Loucy (cell line): ENCODE results near the gene CYP24A1.
A peak's percentile ranks its signal among the peaks of the same experiment; 100 is the strongest.

Experiments used
- H2AFZ ChIP-seq: fragments of 200-600 bp; sonication (generic); 2 replicates; pipeline ENCODE4 v1.6.0; 2016; ENCODE audit warnings: antibody characterized with exemption, mild to moderate bottlenecking, low read length, moderate library complexity
- H3F3A ChIP-seq: fragments of 200-600 bp; 2 replicates; pipeline ENCODE4 v1.6.0; 2016; ENCODE audit warnings: antibody characterized with exemption, low read depth, mild to moderate bottlenecking
- H3K27me3 ChIP-seq: fragments of 200-600 bp; sonication (generic); 2 replicates; pipeline ENCODE4 v1.6.1; 2014; ENCODE audit warnings: low read length, mild to moderate bottlenecking; ENCODE audit not compliant: insufficient read depth, poor library complexity, severe bottlenecking
- H3K36me3 ChIP-seq: fragments of 200-600 bp; sonication (generic); 2 replicates; pipeline ENCODE4 v1.6.1; 2016; ENCODE audit warnings: low read length; ENCODE audit not compliant: insufficient read depth
- H3K4me1 ChIP-seq: fragments of 200-600 bp; sonication (generic); 2 replicates; pipeline ENCODE4 v1.5.1; 2014; ENCODE audit warnings: low read length, mild to moderate bottlenecking; ENCODE audit not compliant: insufficient read depth, poor library complexity, severe bottlenecking
- H3K4me2 ChIP-seq: fragments of 200-600 bp; sonication (generic); 2 replicates; pipeline ENCODE4 v1.6.0; 2014; ENCODE audit warnings: antibody characterized with exemption, low read length, low read depth, mild to moderate bottlenecking; ENCODE audit not compliant: poor library complexity, severe bottlenecking
- H3K4me3 ChIP-seq: fragments of 200-600 bp; sonication (generic); 2 replicates; pipeline ENCODE4 v1.5.1; 2014; ENCODE audit warnings: low read length, mild to moderate bottlenecking, mixed read lengths; ENCODE audit not compliant: poor library complexity, severe bottlenecking
- H3K79me2 ChIP-seq: fragments of 200-600 bp; sonication (generic); 2 replicates; pipeline ENCODE4 v1.6.1; 2014; ENCODE audit warnings: low read length; ENCODE audit not compliant: insufficient read depth
- H3K9ac ChIP-seq: fragments of 200-600 bp; sonication (generic); 2 replicates; pipeline ENCODE4 v1.6.0; 2014; ENCODE audit warnings: mild to moderate bottlenecking, low read depth, low read length, moderate library complexity; ENCODE audit not compliant: poor library complexity, severe bottlenecking
- H3K9me2 ChIP-seq: fragments of 200-600 bp; sonication (generic); replicated peaks from 2 replicates; pipeline ENCODE4 v1.6.1; 2016; ENCODE audit warnings: low read depth, low read length, mixed read lengths
- H3K9me3 ChIP-seq: fragments of 200-600 bp; sonication (generic); 2 replicates; pipeline ENCODE4 v1.6.1; 2014; ENCODE audit warnings: mild to moderate bottlenecking, antibody characterized with exemption, low read length, low read depth; ENCODE audit not compliant: insufficient read depth
- H4K20me1 ChIP-seq: fragments of 200-600 bp; sonication (generic); 2 replicates; pipeline ENCODE4 v1.6.0; 2014; ENCODE audit warnings: antibody characterized with exemption, low read length, mild to moderate bottlenecking; ENCODE audit not compliant: insufficient read depth, poor library complexity, severe bottlenecking
- EZH2phosphoT487 ChIP-seq: fragments of 200-600 bp; IDR thresholded peaks from 2 replicates; pipeline ENCODE4 v1.6.1; 2018; ENCODE audit warnings: antibody characterized with exemption, mild to moderate bottlenecking, moderate library complexity, borderline replicate concordance
- TF ChIP-seq, protein P1 (sequence below): fragments of 200-600 bp; sonication (generic); conservative IDR thresholded peaks from 2 replicates; pipeline ENCODE4 v1.5.1; 2014; ENCODE audit warnings: mild to moderate bottlenecking, antibody characterized with exemption, low read length

The CYP24A1 gene

DNA sequence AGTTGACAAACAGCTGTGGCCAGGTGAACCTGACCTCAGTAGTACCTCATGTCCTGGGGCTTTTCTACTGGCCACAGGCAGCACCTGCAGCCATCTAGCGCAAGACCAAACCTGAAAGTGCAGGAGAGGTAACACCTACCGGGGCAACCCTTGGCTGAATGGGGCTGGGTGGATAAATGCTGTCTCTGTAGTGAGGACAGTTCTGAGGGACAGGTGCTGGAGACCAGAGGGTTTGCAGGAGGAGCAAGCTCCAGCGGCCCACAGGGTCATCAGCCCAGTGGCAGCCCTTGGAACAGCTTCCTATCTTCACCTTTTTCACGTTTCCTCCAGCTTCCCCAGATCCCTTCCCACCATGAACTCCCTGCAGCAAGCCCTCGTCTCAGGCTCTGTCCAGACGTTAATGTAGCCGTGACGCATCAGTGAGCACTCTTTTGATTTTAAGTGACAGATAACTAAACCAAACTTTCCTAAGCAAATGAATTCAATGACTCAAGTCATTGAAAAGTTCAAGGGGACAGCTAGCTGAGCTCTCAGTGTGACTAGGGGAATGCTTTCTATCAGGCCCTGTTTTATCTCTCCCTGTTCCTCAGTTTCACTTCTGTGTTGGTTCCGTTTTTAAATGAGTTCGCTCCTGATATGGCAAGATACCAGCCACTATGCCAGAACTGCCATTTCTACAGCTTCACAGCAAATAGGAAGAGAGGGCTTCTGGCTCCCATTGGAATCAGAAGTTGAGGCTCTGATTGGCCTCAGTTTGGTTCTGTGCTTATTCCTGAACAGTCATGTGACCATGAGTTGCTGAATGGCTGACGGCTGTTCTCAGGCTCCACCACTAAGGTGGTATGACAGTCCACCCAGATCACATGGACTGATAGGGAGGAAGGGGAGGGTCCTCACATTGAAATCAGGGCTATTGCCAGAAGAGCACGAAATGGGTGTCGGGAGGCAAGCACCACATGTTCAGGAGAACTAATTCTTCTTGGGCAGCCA lies 22.0 kb upstream of the CYP24A1 start:
- Histone ChIP-seq H2AFZ (peak overlapping the region; percentile 47; the same call in 1 of the 2 replicates), H3K9me3 (no peaks in the 10 kb centered on the region), H4K20me1 (no peaks in the 10 kb centered on the region), H3K27me3 (no peaks in the 10 kb centered on the region), H3K36me3 (no peaks in the 10 kb centered on the region), H3K9me2 (no peaks in the 10 kb centered on the region), H3K9ac (no peak overlapping the region), H3K4me2 (no peak overlapping the region), H3K79me2 (no peaks in the 10 kb centered on the region), H3F3A (no peaks in the 10 kb centered on the region), H3K4me3 (no peak overlapping the region), H3K4me1 (peaks cover 4% of the 10 kb centered on the region)
- no peak for TF ChIP-seq EZH2phosphoT487
- TF ChIP-seq, protein P1, sequence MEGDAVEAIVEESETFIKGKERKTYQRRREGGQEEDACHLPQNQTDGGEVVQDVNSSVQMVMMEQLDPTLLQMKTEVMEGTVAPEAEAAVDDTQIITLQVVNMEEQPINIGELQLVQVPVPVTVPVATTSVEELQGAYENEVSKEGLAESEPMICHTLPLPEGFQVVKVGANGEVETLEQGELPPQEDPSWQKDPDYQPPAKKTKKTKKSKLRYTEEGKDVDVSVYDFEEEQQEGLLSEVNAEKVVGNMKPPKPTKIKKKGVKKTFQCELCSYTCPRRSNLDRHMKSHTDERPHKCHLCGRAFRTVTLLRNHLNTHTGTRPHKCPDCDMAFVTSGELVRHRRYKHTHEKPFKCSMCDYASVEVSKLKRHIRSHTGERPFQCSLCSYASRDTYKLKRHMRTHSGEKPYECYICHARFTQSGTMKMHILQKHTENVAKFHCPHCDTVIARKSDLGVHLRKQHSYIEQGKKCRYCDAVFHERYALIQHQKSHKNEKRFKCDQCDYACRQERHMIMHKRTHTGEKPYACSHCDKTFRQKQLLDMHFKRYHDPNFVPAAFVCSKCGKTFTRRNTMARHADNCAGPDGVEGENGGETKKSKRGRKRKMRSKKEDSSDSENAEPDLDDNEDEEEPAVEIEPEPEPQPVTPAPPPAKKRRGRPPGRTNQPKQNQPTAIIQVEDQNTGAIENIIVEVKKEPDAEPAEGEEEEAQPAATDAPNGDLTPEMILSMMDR = no peak

DNA sequence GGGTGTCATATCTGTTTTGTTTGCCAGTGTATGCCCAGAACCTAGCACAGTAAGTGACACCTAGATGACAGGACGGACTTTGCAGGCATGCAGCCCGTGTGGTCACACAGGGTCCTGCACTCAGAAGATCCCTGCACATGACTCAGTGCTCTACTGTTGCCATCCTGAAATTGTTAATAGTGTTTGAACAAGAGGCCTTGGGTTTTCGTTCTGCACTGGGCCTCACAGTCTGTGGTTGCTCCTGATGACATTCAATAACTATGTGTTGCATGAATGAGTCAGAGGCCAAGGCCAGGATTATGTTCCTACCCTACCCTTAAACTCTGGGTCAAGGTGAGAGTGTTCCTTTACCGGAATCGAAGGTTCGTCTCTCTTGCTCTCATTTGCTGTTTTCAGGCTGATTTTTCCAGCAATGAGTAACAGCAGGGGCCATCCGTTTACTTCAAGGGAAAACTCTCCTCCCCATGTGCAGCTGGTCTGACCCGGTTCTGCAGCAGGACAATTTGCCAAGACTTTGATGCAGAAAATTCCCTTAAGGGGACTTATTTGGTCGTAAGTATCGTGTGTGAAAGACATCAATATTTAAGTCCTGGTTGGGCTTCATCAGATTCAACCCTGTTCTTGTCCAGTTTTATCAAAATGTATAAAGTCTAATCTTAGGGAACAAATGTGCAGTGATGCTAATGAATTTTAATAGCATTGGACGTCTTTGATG lies 21.1 kb upstream of the CYP24A1 start:
- no peaks in the 10 kb centered on the region for H3K9me2 ChIP-seq
- no peaks in the 10 kb centered on the region for H3F3A ChIP-seq
- H3K36me3 ChIP-seq = no peaks in the 10 kb centered on the region
- H3K4me2 ChIP-seq = no peak overlapping the region
- H3K9me3 ChIP-seq = no peaks in the 10 kb centered on the region
- no peaks in the 10 kb centered on the region for H4K20me1 ChIP-seq
- H2AFZ ChIP-seq = no peak overlapping the region
- H3K4me1 ChIP-seq = peaks cover 4% of the 10 kb centered on the region
- no peaks in the 10 kb centered on the region for H3K27me3 ChIP-seq
- H3K79me2 ChIP-seq = no peaks in the 10 kb centered on the region
- no peak overlapping the region for H3K4me3 ChIP-seq
- no peak for TF ChIP-seq EZH2phosphoT487
- TF ChIP-seq, protein P1 = no peak; the same call in 1 of the 2 replicates
- no peak overlapping the region for H3K9ac ChIP-seq

DNA sequence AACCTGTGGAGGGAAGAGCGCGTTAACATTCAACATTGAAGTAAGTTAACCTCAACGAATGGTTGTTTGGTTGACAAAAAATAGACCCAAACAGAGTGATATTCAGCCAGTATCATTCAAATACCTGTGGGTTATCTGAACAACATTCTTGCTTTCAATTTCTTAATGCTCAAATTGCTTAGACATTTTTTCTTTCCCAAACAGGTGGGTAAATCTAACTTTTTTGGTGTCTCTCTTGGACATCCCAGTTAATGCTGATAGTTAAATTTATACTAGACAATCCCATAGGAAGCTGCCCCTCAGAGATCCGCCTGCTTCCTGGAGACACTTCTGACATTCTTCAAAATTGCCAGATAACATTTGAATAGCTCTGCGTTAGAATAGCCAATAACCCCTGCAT lies 20.0 kb upstream of the CYP24A1 start:
- Histone ChIP-seq H3K79me2 (no peaks in the 10 kb centered on the region), H3K9me2 (no peaks in the 10 kb centered on the region), H3F3A (no peaks in the 10 kb centered on the region), H3K4me1 (peaks cover 4% of the 10 kb centered on the region), H3K4me3 (no peak overlapping the region), H3K4me2 (no peak overlapping the region), H3K9ac (no peak overlapping the region), H3K36me3 (no peaks in the 10 kb centered on the region), H3K9me3 (no peaks in the 10 kb centered on the region), H2AFZ (no peak overlapping the region), H4K20me1 (no peaks in the 10 kb centered on the region), H3K27me3 (no peaks in the 10 kb centered on the region)
- TF ChIP-seq EZH2phosphoT487 = no peak
- TF ChIP-seq, protein P1 = no peak
